GM19397 (cell line): ENCODE measurements around the gene TRABD.
"Not testable (repeated sequence)": the region's sequence is repeated elsewhere in the genome, so short reads cannot be mapped to it uniquely, and the experiment has no call there.

ENCODE experiments used
- ATAC-seq: cut with Tn5 transposase; IDR thresholded peaks from one replicate; pipeline ENCODE4 v1.9.1; 2021; ENCODE audit warnings: mild to moderate bottlenecking, moderate library complexity; ENCODE audit not compliant: unreplicated experiment

TRABD gene

DNA sequence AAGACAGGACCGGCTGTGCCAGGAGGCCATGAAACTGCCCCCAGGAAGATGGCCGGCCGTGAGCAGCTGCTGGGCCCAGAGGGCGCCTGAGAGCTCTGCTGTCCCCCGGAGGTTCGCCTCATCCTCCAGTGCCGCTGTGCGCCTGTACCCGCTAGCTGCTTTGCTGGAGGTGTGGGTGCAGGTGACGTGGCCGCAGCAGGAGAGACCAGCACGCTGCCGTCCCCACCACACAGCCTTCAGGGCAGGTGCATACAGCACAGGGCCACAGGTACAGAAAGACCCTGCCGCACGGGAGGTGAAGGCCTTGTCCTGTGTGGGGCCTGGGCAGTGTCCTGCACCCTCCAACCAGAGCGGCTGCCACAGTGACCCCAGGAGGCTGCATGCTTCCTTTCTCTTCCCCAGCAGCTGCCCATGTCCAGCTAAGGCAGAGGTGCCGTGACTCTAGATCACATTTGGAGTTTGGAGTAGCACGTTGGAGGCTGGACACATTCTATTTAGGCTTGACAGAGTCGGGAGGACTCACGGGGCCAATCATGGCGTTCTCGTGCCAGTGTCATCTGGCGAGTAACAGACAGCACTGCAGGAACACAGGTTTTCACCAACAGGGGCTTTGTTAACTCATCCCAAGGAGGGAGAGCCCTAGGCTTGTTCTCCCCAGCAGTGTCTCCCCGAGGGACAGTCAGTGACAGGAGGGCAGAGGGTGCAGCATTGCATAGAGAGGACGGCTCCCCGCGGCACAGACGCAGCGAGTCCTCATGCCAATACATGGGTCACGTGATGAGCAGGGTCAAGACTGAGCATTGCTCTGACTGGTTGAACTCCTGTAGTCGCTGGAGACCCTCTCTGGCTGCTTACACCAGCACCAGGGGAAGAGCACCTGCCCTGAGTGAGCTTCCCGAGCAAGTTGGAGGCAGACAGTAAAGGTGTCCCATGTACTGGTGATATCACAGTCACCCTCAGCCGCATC is 33.9 kb upstream of the TRABD start:
- no peak for ATAC-seq

DNA sequence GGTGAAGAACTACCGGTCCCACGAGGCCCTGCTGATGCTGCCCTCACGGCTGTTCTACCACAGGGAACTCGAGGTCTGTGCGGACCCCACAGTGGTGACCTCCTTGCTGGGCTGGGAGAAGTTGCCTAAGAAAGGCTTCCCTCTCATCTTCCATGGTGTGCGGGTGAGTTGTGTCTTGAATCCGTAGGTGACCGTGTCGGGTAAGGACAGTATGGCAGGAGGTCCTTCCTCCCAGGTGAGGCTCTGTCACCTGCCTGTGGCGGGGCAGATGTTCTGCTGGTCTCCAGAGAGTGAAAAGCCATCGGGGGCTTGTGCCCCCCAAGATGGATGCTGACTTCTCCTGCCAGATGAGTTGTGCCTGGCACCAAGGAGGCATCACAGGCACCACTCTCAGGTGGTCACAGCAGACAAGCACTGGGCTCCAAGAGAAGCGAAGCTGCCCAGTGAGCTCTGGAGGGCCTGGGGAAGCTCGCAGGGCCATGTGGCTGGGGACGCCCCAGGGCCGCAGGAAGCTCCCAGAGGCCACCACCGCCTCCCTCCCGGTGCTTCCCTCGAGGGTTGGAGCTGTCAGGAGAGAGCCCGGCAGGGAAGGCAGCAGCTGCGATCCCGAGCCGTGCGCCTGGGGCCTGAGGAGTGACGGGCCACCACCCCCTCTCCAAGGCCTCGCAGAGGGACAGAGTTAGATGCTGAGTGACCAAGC is 32.5 kb upstream of the TRABD start:
- ATAC-seq: no peak

DNA sequence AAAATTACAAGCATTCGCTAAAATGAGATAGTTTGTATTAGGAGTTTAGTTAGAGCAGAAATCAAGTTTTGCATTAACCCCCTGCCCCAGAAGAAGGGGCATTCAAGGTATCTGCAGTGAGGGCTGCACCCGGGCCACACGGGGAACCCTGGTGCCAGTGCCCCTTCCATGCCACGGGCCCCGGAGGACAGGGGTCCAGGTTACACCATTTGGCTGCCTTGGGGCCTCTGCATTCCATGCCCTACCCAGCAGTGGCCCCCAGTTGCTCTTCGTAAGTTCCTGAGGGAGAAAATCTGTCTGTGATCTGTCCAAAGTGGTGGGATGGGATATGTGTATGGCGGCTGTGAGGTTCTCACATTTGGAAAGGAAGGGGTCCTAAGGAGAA is 32.0 kb upstream of the TRABD start:
- ATAC-seq: no peak

GRCh38 chr22:50157709-50158375 is 27.9 kb upstream of the TRABD start:
- no peak for ATAC-seq

- ATAC-seq: no peak
Observed at GRCh38 chr22:50160947-50161346, 24.8 kb upstream of the TRABD start.

- ATAC-seq: no peak
Observed at GRCh38 chr22:50161508-50162390, 24.0 kb upstream of the TRABD start.

- ATAC-seq: no peak
Observed at GRCh38 chr22:50162391-50162956, 23.2 kb upstream of the TRABD start.

- ATAC-seq: no peak
Observed at GRCh38 chr22:50165436-50166123, 20.1 kb upstream of the TRABD start.

DNA sequence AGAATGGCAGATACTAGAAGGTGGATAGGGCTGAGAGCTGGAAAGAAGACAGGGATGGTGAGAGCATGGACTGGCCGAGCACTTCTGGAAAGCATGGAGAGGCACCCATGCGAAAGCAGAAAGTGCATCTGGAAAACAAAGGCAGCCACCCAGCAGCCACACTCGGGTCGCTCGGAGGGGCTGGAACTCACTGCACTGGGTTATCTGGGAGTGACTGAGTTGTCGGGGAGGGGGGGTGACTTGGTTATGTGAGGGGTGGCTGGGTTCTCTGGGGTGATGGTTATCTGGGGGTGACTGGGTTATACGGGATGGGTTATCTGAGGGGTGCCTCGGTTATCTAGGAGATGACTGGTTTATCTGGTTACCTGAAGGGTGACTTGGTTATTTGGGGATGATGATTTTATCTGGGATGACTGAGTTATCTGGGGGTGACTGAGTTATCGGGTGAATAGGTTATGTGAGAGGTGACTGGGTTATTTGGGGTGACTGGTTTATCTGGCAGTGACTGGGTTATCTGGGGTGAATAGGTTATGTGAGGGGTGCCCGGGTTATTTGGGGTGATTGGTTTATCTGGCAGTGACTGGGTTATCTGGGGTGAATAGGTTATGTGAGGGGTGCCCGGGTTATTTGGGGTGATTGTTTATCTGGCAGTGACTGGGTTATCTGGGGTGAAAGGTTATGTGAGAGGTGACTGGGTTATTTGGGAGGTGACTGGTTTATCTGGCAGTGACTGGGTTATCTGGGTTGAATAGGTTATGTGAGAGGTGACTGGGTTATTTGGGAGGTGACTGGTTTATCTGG is 17.8 kb upstream of the TRABD start:
- no peak for ATAC-seq

DNA sequence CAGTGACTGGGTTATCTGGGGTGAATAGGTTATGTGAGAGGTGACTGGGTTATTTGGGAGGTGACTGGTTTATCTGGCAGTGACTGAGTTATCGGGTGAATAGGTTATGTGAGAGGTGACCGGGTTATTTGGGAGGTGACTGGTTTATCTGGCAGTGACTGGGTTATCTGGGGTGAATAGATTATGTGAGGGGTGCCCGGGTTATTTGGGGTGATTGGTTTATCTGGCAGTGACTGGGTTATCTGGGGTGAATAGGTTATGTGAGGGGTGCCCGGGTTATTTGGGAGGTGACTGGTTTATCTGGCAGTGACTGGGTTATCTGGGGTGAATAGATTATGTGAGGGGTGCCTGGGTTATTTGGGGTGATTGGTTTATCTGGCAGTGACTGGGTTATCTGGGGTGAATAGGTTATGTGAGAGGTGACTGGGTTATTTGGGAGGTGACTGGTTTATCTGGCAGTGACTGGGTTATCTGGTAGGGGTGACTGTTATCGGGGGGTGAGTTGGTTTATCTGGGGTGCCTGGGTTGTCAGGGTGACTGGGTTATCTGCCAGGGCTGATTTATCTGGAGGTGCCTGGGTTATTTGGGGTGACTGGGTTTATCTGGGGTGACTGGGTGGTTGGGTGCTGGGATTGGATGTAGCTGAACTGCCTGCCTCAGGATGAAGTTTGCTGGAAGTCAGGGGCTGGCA is 17.1 kb upstream of the TRABD start:
- not testable (repeated sequence) for ATAC-seq

DNA sequence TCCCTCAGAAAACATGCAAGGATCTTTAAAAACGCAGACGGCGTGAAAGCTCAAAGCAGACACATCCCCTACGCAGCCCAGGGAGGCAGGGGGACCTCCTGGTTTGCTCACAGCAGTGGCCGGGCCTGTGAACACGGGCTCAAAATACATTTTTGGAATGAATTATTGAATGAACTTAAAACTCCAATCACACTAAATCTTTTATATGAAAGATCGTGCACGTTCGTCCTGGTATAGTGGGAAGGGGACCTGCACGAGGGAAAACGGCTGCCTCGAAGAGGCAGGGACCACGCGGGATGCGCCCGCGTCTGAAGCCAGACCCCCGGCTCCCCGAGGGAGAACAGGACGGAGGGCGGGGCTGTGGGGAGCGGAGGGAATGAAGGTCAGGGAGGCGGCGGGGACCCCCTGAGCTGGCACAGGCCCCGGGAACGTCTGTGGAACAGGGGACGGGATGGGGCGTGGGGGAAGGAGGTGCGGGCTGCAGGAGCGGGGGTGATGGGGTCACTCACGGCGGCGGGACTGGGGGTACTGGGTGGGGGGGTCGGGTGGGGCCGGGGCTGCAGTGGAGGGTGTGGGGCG is 16.4 kb upstream of the TRABD start:
- no peak for ATAC-seq

DNA sequence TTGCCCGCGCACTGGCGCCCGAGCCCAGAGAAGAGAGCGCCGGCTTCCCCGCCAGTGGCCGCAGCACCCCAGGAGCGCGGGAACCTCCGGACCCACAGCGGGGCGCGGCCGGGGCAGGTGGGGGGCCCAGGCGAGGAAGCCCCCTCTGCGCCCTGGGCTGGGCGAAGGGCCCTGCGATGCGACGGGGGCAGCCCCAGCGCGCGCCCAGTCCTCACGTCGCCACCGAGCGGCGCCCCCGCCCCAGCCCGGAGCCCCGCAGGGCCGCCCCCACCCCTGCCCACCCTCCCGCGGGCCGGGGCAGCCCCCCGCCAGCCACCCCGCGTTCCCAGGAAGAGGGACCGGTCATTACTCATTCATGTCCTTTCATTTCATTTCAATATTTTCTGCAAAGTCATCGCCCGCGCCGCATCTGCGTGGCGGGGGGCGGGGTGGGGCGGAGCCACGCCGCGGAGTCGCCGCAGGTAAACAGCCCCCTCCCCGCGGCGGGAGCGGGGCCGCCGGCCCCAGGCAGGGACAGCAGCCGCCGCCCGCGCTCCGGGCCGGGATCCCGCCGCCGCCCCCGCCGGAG is 15.9 kb upstream of the TRABD start:
- ATAC-seq: no peak

DNA sequence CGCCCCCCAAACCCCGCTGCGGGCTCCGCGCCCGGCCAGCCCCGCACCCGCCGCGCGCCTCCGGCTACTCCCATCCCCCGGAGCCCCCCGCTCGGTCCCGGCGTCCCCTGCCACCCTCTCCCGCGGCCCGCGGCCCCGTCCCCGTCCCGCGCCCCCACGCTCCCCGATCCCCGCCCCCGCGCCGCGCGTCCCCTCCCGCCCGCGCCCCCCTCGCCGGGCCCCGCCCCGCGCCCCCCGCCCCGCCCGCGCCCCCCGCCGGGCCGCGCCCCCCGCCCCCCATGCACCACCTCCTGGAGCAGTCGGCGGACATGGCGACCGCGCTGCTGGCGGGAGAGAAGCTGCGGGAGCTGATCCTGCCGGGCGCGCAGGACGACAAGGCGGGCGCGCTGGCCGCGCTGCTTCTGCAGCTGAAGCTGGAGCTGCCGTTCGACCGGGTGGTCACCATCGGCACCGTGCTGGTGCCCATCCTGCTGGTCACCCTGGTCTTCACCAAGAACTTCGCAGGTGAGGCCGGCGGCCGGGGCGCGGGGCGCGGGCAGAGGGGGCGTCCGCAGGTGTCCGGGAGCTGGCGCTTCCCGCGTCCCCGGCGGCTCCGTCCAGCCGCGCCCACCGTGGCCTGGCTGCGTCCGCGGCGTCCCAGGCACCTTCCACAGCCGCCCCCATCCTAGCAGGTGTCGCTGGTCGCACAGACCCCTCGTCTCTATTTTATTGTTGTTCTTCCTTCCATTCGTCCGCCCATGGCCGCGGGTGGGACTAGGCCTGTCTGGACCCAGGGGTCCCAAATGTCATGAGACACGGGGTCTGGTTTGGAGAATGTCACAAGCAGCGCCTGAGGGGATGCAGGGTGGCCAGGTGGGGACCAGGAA is 15.0 kb upstream of the TRABD start, which contains the start of gene PANX2:
Gene PANX2 (plus strand): TSS at position 279 of the 866 bp plus-strand sequence. CDS start 0 bp downstream, at position 279.
- no peak for ATAC-seq

DNA sequence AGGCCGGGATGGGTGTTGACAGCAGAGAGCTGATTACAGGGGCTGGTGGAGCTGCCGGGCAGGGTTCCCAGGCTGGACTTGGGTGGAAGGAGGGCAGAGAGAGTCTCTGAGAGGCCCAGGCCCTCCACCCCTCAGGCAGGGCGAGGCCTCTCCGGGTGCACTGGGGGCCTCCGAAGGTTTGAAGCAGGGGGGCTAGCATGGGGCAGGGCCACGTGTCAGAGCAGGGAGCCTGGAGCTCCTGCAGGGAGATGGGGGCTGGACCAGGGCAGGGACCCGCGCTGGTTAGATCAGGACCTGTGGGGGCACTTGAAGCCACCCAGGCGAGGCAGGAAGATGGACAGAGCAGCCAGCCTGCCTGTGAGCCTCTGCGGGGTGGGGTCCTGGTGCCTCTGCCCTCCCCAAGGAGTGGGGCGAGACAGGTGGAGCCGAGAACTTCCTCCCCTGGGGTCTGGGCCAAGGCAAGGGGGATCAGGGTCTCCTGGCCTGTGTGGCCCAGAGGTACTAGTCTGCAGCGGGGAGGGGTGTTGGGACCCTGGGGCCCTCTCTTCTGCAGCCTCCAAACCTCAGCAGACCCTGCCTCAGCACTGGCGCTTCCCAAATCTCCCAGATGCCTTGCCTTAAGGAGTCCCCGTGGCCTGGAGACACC is 14.3 kb upstream of the TRABD start:
- ATAC-seq: no peak

- no peak for ATAC-seq
Observed at GRCh38 chr22:50171965-50172421, 13.7 kb upstream of the TRABD start.
